ENCODE results near the gene CDH6.

Gene CDH6

DNA sequence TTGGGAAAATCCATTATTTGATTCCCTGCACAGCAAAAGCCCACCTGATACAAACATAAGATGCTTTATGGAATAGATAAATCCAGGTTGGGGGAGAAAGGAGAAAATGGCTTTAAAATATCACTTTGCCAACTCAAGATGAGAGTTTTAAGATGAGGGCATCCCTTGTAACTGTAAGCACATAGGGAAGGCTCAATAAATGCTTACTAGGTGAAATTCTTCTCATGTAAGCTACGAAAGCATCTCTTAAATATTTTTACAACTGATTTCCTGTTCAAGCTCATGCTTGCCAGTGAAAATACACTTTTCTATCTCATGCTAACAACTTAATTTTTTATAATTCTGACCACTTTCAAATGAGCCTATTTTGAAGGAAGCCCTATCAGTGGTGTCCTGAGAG lies 11.5 kb downstream of the CDH6 start:
- DNase-seq, result no peak

GRCh38 chr5:31208043-31208442 lies 14.6 kb downstream of the CDH6 start:
- no peak for DNase-seq

GRCh38 chr5:31209334-31209733 lies 15.8 kb downstream of the CDH6 start:
- DNase-seq, result no peak

DNA sequence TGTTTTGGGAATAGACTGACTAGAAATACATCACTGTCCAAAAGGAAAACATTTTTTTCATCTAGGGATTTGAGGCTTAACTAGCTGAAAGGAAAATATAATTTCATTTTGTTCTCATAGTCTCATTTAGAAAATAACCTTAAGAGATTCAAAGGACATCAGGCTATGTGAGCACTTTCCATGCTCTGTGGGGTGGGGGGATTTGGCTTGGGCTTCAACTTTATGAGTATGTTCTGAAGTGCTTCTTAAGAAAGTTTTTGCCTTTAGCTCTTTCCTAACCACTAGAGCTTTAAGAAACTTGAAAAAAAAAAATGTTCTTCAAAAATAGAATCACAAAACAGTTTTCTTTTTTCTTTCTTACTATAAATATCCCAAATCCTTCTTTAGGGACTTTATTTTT lies 17.6 kb downstream of the CDH6 start:
- DNase-seq, result no peak

DNA sequence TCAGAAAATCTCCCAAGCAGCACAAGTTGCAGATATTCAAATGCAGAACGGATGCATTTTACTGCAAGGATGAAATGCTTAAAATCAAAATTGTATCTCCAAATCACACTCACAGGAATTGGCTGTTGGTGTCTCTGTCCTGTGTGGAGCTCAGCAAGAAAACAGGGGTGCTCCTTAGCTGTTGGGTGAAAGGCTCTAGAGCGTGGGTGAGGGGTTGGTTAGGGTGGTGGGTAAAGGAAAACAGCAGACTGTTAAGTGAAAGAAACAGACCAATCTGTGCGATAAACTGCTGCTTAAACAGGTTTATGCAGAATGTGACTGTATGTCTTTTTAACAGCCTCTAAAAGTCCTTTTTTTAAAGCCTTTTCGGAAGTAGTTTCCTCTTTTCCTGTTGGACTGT lies 19.8 kb downstream of the CDH6 start:
- DNase-seq, result no peak

- DNase-seq, result no peak
Measured at GRCh38 chr5:31213705-31214121, 20.2 kb downstream of the CDH6 start.

DNA sequence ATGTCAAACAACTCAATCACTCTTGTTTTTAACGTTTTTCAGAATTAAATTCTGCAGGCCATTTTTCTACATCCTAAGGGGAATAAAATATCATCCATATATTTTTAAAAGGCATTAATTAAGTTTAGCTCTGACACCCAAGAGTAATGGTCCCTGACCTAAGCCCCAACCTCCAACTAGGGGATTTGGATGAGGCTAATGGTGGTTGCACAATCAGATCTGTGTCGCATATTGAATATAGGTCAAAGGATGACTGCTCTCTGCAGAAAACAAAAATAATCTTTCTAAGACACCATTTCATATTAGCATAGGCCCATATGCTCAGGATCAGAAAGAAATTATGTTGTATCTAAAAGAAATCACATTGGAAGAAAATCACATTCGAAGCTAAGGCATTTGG lies 20.7 kb downstream of the CDH6 start:
- DNase-seq, result no peak

DNA sequence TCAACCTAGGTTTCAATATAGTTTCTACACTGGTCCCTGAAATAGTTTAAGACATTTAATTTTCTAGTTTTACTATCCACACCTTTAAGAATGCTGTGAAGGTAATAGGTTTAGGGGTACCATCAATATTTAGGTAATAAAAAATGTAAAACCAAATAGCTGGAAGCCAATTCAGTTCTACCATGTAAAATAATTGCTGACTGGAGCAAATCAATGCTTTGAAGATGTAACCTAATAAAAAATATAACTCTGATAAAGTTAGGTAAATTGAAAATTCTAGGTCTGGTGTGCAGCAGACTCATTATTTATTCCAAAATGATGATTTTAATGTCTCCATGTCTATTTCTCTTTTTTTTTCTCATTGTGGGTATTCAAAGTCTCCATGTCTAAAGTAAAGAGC lies 21.8 kb downstream of the CDH6 start:
- DNase-seq, result no peak

- no peak for DNase-seq
Measured at GRCh38 chr5:31217446-31217845, 24.0 kb downstream of the CDH6 start.

DNA sequence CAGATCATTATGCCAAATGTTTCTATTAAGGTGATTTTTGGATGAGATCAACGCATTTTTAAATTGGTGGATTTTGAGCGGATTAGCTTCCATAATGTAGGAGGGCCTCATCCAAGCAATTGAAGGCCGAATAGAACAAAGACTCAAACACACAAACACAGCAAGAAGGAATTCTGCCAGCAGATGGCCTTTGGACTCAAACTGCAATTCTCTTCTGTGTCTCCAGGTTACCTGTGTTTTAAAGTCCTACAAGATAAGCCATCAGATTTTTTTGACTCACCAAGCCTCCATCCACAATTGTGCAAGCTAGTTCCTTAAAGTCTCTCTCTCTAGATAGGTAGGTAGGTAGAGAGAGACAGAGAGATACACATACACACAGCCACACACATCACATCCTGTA lies 25.5 kb downstream of the CDH6 start:
- no peak for DNase-seq

- DNase-seq, result no peak
Measured at GRCh38 chr5:31221001-31221400, 27.5 kb downstream of the CDH6 start.

DNA sequence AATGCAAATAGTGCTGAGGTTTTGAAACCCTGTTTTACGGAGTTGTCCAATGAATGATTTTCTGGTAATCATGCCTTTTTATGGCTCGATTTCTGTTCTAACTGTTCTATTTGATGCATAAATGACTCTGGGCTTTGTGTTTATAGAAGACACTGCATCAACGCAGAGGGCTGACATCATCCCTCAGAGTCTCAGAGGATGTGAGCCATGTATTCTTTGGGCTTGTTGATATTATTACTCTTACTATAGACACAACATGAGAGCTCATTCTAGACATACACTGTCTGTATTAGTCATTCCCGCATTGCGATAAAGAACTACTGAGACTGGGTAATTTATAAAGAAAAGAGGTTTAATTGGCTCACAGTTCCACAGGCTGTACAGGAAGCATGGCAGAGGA lies 31.6 kb downstream of the CDH6 start:
- no peak for DNase-seq

DNA sequence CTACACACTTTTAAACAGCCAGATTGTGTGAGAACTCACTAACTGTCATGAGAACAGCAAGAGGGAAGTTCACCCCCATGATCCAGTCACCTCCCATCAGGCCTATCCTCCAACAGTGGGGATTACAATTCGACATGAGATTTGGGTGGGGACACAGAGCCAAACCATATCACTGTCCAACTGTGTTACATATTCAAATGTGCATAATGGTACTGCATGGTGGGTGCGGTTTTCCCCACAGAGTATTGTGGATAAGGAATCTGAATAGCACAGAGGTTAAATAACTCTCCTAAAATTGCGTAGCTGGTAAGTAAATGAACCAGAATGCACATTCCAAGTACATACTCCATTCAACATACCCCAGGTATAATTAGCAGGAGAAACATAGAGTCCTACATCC lies 32.1 kb downstream of the CDH6 start:
- no peak for DNase-seq

DNA sequence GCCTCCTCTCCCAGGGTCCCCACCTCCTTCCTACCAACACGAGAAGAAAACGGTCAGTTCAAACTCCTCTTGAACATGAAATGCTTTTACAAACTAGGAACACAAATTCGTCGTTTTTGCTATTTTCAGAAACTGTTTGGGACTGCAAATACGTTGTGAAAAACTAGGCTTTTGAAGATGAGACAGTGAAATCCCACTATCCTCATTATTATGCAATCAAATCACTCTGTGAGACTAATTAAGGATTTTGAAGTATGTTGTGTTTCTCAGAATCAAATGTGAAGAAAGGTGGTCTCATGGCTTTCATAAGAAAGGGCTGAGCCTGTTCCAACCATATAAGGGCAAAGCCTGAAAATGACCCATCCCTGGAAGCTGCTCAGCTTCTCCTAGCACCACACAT lies 33.2 kb downstream of the CDH6 start:
- no peak for DNase-seq

GRCh38 chr5:31229266-31229665 lies 35.8 kb downstream of the CDH6 start:
- no peak for DNase-seq

DNA sequence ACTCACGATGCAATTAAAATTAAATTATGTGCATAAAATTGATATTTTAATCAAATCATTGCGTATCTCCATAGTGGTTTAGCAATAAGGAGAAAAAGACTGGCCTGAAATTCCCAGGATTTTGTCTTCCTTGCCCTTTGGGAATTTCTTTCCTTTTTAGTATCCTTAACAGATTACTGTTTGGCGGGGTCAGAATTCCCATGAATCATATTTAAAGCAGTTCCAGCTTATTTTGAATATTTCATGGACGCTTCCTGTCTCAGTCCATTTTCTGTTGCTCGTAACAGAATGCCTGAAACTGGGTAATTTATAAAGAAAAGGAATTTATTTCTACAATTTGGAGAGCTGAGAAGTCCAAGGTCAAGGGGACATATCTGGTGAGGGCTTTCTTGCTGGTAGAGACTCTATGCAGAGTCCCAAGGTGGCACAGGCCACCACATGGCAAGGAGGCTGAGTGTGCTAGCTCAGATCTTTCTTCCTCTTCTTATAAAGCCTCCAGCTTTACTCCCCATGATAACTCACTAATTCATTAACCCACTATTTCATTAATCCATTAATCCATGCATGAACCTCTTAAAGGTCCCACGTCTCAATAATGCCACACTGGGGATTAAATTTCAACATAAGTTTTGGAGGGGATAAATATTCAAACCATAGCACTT lies 37.8 kb downstream of the CDH6 start:
- DNase-seq, result no peak

GRCh38 chr5:31232273-31232888 lies 38.9 kb downstream of the CDH6 start:
- no peak for DNase-seq

GRCh38 chr5:31235381-31235780 lies 41.9 kb downstream of the CDH6 start:
- no peak for DNase-seq

- DNase-seq, result no peak
Measured at GRCh38 chr5:31236339-31236738, 42.9 kb downstream of the CDH6 start.

GRCh38 chr5:31237174-31237573 lies 43.7 kb downstream of the CDH6 start:
- DNase-seq, result no peak

DNA sequence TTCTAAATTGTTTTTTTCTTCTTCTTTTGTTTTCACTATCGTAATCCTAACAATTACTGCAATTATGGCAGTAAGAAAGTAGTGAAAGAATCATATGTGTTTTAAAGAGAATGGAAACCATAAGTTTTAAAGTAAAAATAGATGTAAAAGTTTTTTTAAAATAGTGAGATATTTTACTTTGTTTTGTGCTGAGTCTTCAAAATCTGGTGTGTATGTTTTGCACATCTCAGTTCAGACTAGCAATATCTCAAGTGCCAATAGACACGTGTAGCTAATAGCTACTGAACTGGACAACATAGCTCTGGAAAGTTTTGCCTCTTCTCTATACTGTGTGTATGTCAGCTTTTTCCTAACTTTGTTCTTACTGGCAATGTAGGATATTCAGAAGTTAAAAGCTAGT lies 45.0 kb downstream of the CDH6 start:
- DNase-seq, result no peak

- DNase-seq, result no peak
Measured at GRCh38 chr5:31244921-31245320, 51.4 kb downstream of the CDH6 start.

- DNase-seq, result no peak
Measured at GRCh38 chr5:31247381-31247780, 53.9 kb downstream of the CDH6 start.

- no peak for DNase-seq
Measured at GRCh38 chr5:31250201-31250600, 56.7 kb downstream of the CDH6 start.

DNA sequence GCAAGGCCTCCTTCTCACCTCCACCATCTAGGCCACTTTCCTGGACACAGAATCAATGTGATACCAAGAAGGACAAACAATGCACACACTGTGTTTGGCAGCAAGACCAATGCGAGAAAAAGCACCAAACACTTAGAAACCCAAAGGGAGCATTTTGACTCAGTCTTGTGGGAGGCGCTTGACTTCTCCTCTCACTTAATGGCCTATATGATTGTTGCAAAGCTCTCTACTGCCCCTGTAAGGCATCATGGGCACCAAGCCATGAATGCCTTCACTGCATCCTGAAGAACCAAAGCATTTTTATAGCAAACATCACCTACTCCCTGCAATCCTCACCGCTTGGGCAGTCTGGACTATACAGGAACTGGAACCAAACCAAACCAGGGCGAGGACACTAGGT lies 57.5 kb downstream of the CDH6 start:
- DNase-seq, result no peak

All from activated CD8-positive, alpha-beta memory T cell treated with anti-CD3 and anti-CD28 coated beads, Interleukin-2, amount 50 U/mL, for 4 hours (primary cell).